ENCODE data around the gene ACKR4. TPM values are rescaled to one million over a fixed set of nuclear protein-coding genes. Genes with fewer than 3 reads are reported as not detected.
"Not testable (repeated sequence)": the region's sequence is repeated elsewhere in the genome, so short reads cannot be mapped to it uniquely, and the experiment has no call there.

Gene ACKR4
- total RNA-seq, 1 donor from 2014 or later: 0.64 TPM

- Mint-ChIP-seq H3K9me3 (ENCODE audit: unreplicated experiment) (no peaks in the 10 kb centered on the region), H3K4me1 (ENCODE audit: unreplicated experiment) (peaks cover 48% of the 10 kb centered on the region), H3K27me3 (ENCODE audit: unreplicated experiment) (no peaks in the 10 kb centered on the region), H3K36me3 (ENCODE audit: unreplicated experiment) (peaks cover 5% of the 10 kb centered on the region), H3K27ac (ENCODE audit: unreplicated experiment) (peak overlapping the region; percentile 25), H3K4me3 (ENCODE audit: unreplicated experiment) (no peak overlapping the region)
- TF ChIP-seq CTCF (IDR thresholded peaks at IDR 0.05): no peak
- DNase-seq (ENCODE audit: extremely low spot score, unreplicated experiment): no peak
These were observed 1.1 kb downstream of the ACKR4 start for GRCh38 chr3:132598181-132598580.

- not testable (repeated sequence) for H3K27ac Mint-ChIP-seq (ENCODE audit: unreplicated experiment); DNase-seq (ENCODE audit: extremely low spot score, unreplicated experiment); H3K4me3 Mint-ChIP-seq (ENCODE audit: unreplicated experiment); H3K36me3 Mint-ChIP-seq (ENCODE audit: unreplicated experiment); H3K9me3 Mint-ChIP-seq (ENCODE audit: unreplicated experiment); H3K27me3 Mint-ChIP-seq (ENCODE audit: unreplicated experiment)
- peaks cover 42% of the 10 kb centered on the region for H3K4me1 Mint-ChIP-seq (ENCODE audit: unreplicated experiment)
These were observed 3.5 kb downstream of the ACKR4 start for GRCh38 chr3:132600614-132601013.

- Mint-ChIP-seq H3K9me3 (ENCODE audit: unreplicated experiment) (peaks cover 5% of the 10 kb centered on the region), H3K4me1 (ENCODE audit: unreplicated experiment) (peaks cover 30% of the 10 kb centered on the region), H3K4me3 (ENCODE audit: unreplicated experiment) (no peak overlapping the region), H3K27me3 (ENCODE audit: unreplicated experiment) (no peaks in the 10 kb centered on the region), H3K27ac (ENCODE audit: unreplicated experiment) (peak overlapping the region; percentile 83), H3K36me3 (ENCODE audit: unreplicated experiment) (peaks cover 32% of the 10 kb centered on the region)
- no peak for TF ChIP-seq CTCF (IDR thresholded peaks at IDR 0.05)
- DNase-seq (ENCODE audit: extremely low spot score, unreplicated experiment): no peak
These were observed 8.3 kb downstream of the ACKR4 start for GRCh38 chr3:132605374-132605792.

GRCh38 chr3:132606085-132606484, 9.0 kb downstream of the ACKR4 start:
- no peaks in the 10 kb centered on the region for H3K27me3 Mint-ChIP-seq (ENCODE audit: unreplicated experiment)
- H3K27ac Mint-ChIP-seq (ENCODE audit: unreplicated experiment): peak overlapping the region; percentile 83

GRCh38 chr3:132606620-132607019, 9.6 kb downstream of the ACKR4 start:
- not testable (repeated sequence) for DNase-seq (ENCODE audit: extremely low spot score, unreplicated experiment); H3K27me3 Mint-ChIP-seq (ENCODE audit: unreplicated experiment); H3K9me3 Mint-ChIP-seq (ENCODE audit: unreplicated experiment); H3K4me3 Mint-ChIP-seq (ENCODE audit: unreplicated experiment)
- Mint-ChIP-seq H3K27ac (ENCODE audit: unreplicated experiment) (peak overlapping the region; percentile 83), H3K4me1 (ENCODE audit: unreplicated experiment) (peaks cover 30% of the 10 kb centered on the region), H3K36me3 (ENCODE audit: unreplicated experiment) (peaks cover 38% of the 10 kb centered on the region)

More at GRCh38 chr3:132606085-132606484, 9.0 kb downstream of the ACKR4 start:
- Mint-ChIP-seq H3K4me1 (ENCODE audit: unreplicated experiment) (peaks cover 30% of the 10 kb centered on the region), H3K4me3 (ENCODE audit: unreplicated experiment) (no peak overlapping the region), H3K36me3 (ENCODE audit: unreplicated experiment) (peaks cover 35% of the 10 kb centered on the region), H3K9me3 (ENCODE audit: unreplicated experiment) (peaks cover 5% of the 10 kb centered on the region)
- DNase-seq (ENCODE audit: extremely low spot score, unreplicated experiment): no peak
- TF ChIP-seq CTCF (IDR thresholded peaks at IDR 0.05): no peak

GRCh38 chr3:132615301-132615700, 18.2 kb downstream of the ACKR4 start:
- H3K9me3 Mint-ChIP-seq (ENCODE audit: unreplicated experiment): peaks cover 12% of the 10 kb centered on the region
- H3K27ac Mint-ChIP-seq (ENCODE audit: unreplicated experiment); H3K4me3 Mint-ChIP-seq (ENCODE audit: unreplicated experiment); H3K4me1 Mint-ChIP-seq (ENCODE audit: unreplicated experiment); DNase-seq (ENCODE audit: extremely low spot score, unreplicated experiment); H3K27me3 Mint-ChIP-seq (ENCODE audit: unreplicated experiment): not testable (repeated sequence)
- H3K36me3 Mint-ChIP-seq (ENCODE audit: unreplicated experiment): peaks cover 38% of the 10 kb centered on the region

GRCh38 chr3:132615881-132616280, 18.8 kb downstream of the ACKR4 start:
- Mint-ChIP-seq H3K27me3 (ENCODE audit: unreplicated experiment) (no peaks in the 10 kb centered on the region), H3K36me3 (ENCODE audit: unreplicated experiment) (peaks cover 40% of the 10 kb centered on the region), H3K27ac (ENCODE audit: unreplicated experiment) (no peak overlapping the region), H3K9me3 (ENCODE audit: unreplicated experiment) (peaks cover 17% of the 10 kb centered on the region), H3K4me1 (ENCODE audit: unreplicated experiment) (no peaks in the 10 kb centered on the region), H3K4me3 (ENCODE audit: unreplicated experiment) (no peak overlapping the region)
- DNase-seq (ENCODE audit: extremely low spot score, unreplicated experiment): no peak
- no peak for TF ChIP-seq CTCF (IDR thresholded peaks at IDR 0.05)

Measured in osteocyte (in vitro differentiated cells).